H9 (cell line): ENCODE results near the gene RBM23. TPM values are rescaled to one million over a fixed set of nuclear protein-coding genes. Genes with fewer than 3 reads are reported as not detected.

Source experiments
- DNase-seq: peaks from one replicate; pipeline ENCODE4 v3.0.0-alpha.2; 2017
- H2AFZ ChIP-seq: one replicate; pipeline ENCODE4 v1.6.1; 2013; ENCODE audit warnings: mild to moderate bottlenecking, low read length, control low read depth, moderate library complexity
- H2AK5ac ChIP-seq: 2 replicates; pipeline ENCODE4 v1.6.1; 2013; ENCODE audit warnings: low read length, control low read depth, mixed read lengths; ENCODE audit not compliant: insufficient read length
- H2BK120ac ChIP-seq: one replicate; pipeline ENCODE4 v1.6.1; 2013; ENCODE audit warnings: low read depth, mild to moderate bottlenecking, low read length, control low read depth, inconsistent platforms; ENCODE audit not compliant: poor library complexity, severe bottlenecking
- H2BK12ac ChIP-seq: 2 replicates; pipeline ENCODE4 v1.6.1; 2013; ENCODE audit warnings: low read length, control low read depth, mixed read lengths, low read depth; ENCODE audit not compliant: insufficient read length
- H2BK15ac ChIP-seq: 2 replicates; pipeline ENCODE4 v1.6.1; 2013; ENCODE audit warnings: low read depth, low read length, control low read depth
- H2BK20ac ChIP-seq: one replicate; pipeline ENCODE4 v1.6.1; 2013; ENCODE audit warnings: low read depth, mild to moderate bottlenecking, low read length, control low read depth, inconsistent platforms; ENCODE audit not compliant: poor library complexity, severe bottlenecking
- H2BK5ac ChIP-seq: 2 replicates; pipeline ENCODE4 v1.6.1; 2013; ENCODE audit warnings: low read length, control low read depth, mixed read lengths; ENCODE audit not compliant: insufficient read length
- H3K14ac ChIP-seq: 2 replicates; pipeline ENCODE4 v1.6.1; 2013; ENCODE audit warnings: low read length, control low read depth; ENCODE audit not compliant: insufficient read depth
- H3K18ac ChIP-seq: 2 replicates; pipeline ENCODE4 v1.6.1; 2013; ENCODE audit warnings: low read depth, mild to moderate bottlenecking, mixed read lengths, low read length, control low read depth; ENCODE audit not compliant: insufficient read length
- H3K23ac ChIP-seq: 2 replicates; pipeline ENCODE4 v1.6.1; 2013; ENCODE audit warnings: low read length, control low read depth, mixed read lengths, low read depth; ENCODE audit not compliant: insufficient read length
- H3K23me2 ChIP-seq: 2 replicates; pipeline ENCODE4 v1.6.1; 2013; ENCODE audit warnings: low read depth, mild to moderate bottlenecking, mixed read lengths, low read length, control low read depth; ENCODE audit not compliant: insufficient read length, poor library complexity, severe bottlenecking
- H3K27ac ChIP-seq: 2 replicates; pipeline ENCODE4 v1.5.1; 2013; ENCODE audit warnings: low read length, control low read depth, mixed read lengths, low read depth; ENCODE audit not compliant: insufficient read length
- H3K27me3 ChIP-seq: 2 replicates; pipeline ENCODE4 v1.6.1; 2013; ENCODE audit warnings: low read length, control low read depth, inconsistent platforms; ENCODE audit not compliant: insufficient read depth
- H3K4ac ChIP-seq: 2 replicates; pipeline ENCODE4 v1.6.1; 2013; ENCODE audit warnings: low read depth, mild to moderate bottlenecking, control low read depth, inconsistent platforms, low read length, moderate library complexity
- H3K4me1 ChIP-seq: 2 replicates; pipeline ENCODE4 v1.6.1; 2013; ENCODE audit warnings: low read length, control low read depth, inconsistent platforms; ENCODE audit not compliant: insufficient read depth
- H3K4me2 ChIP-seq: 2 replicates; pipeline ENCODE4 v1.6.1; 2013; ENCODE audit warnings: low read length, control low read depth, mixed read lengths; ENCODE audit not compliant: insufficient read length, insufficient read depth
- H3K56ac ChIP-seq: 2 replicates; pipeline ENCODE4 v1.6.1; 2013; ENCODE audit warnings: low read depth, mild to moderate bottlenecking, mixed read lengths, low read length, control low read depth; ENCODE audit not compliant: insufficient read length
- H3K79me1 ChIP-seq: 2 replicates; pipeline ENCODE4 v1.6.1; 2013; ENCODE audit warnings: low read depth, mild to moderate bottlenecking, moderate library complexity, low read length, control low read depth, inconsistent platforms; ENCODE audit not compliant: insufficient read depth, poor library complexity, severe bottlenecking
- H3K79me2 ChIP-seq: 2 replicates; pipeline ENCODE4 v1.6.1; 2013; ENCODE audit warnings: low read length, control low read depth, inconsistent platforms; ENCODE audit not compliant: insufficient read depth
- H3K9ac ChIP-seq: 2 replicates; pipeline ENCODE4 v1.6.1; 2013; ENCODE audit warnings: low read length, control low read depth, mixed read lengths; ENCODE audit not compliant: insufficient read length; ENCODE audit errors: extremely low read depth
- H3K9me3 ChIP-seq: one replicate; pipeline ENCODE4 v1.6.1; 2013; ENCODE audit warnings: low read depth, low read length, inconsistent platforms; ENCODE audit not compliant: control insufficient read depth
- H3T11ph ChIP-seq: one replicate; pipeline ENCODE4 v1.6.1; 2013; ENCODE audit warnings: mild to moderate bottlenecking, low read length, control low read depth, inconsistent platforms
- H4K20me1 ChIP-seq: one replicate; pipeline ENCODE4 v1.6.1; 2013; ENCODE audit not compliant: control insufficient read depth, insufficient read length, insufficient read depth
- H4K5ac ChIP-seq: 2 replicates; pipeline ENCODE4 v1.6.1; 2013; ENCODE audit warnings: low read depth, mild to moderate bottlenecking, mixed read lengths, low read length, control low read depth; ENCODE audit not compliant: insufficient read length
- H4K8ac ChIP-seq: replicated peaks from 2 replicates; pipeline ENCODE4 v1.6.1; 2013; ENCODE audit warnings: low read length, control low read depth, mixed read lengths, low read depth; ENCODE audit not compliant: insufficient read length
- H4K91ac ChIP-seq: 2 replicates; pipeline ENCODE4 v1.6.1; 2013; ENCODE audit warnings: low read depth, mild to moderate bottlenecking, moderate library complexity, mixed read lengths, low read length, control low read depth; ENCODE audit not compliant: insufficient read length
- H3K27ac Mint-ChIP-seq, 3 experiments: 2 replicates in 2 of 3; 3 replicates in 1 of 3; pipeline ENCODE4 v1.8.0; 2020 to 2021; ENCODE audit warnings: mixed read lengths in 3 of 3, mild to moderate bottlenecking in 1 of 3, moderate library complexity in 1 of 3
- H3K27me3 Mint-ChIP-seq: 2 replicates; pipeline ENCODE4 v1.8.0; 2021; ENCODE audit warnings: low read depth, mild to moderate bottlenecking, moderate library complexity, mixed read lengths
- H3K36me3 Mint-ChIP-seq, 3 experiments: 2 replicates in 2 of 3; 3 replicates in 1 of 3; pipeline ENCODE4 v1.8.0; 2020 to 2021; ENCODE audit warnings: low read depth in 3 of 3, mixed read lengths in 3 of 3; ENCODE audit not compliant: insufficient read depth in 1 of 3
- H3K4me1 Mint-ChIP-seq, 2 experiments: 2 replicates each; pipeline ENCODE4 v1.8.0; 2020; ENCODE audit warnings: mixed read lengths in 2 of 2
- H3K4me3 Mint-ChIP-seq, 2 experiments: 2 replicates in 1 of 2; 3 replicates in 1 of 2; pipeline ENCODE4 v1.8.0; 2020 to 2021; ENCODE audit warnings: mild to moderate bottlenecking in 2 of 2, mixed read lengths in 2 of 2, moderate library complexity in 1 of 2
- H3K9me3 Mint-ChIP-seq, 2 experiments: 2 replicates in 1 of 2; 3 replicates in 1 of 2; pipeline ENCODE4 v1.8.0; 2020; ENCODE audit warnings: mild to moderate bottlenecking in 2 of 2, mixed read lengths in 2 of 2, moderate library complexity in 1 of 2
- CTCF ChIP-seq: fragments of 200-600 bp; sonication (generic); conservative IDR thresholded peaks from 3 replicates; pipeline ENCODE4 v1.8.0; 2021; ENCODE audit warnings: antibody characterized with exemption, mild to moderate bottlenecking
- WGBS: extraction: QIAGEN DNeasy Blood & Tissue Kit; methylation state at CpG from one replicate; pipeline ENCODE4 v1.1.7; 2013; ENCODE audit warnings: missing lambda C conversion rate, low lambda C conversion rate, mixed read lengths; ENCODE audit not compliant: insufficient read length; ENCODE audit errors: extremely low coverage; 5-methylcytosine and 5-hydroxymethylcytosine counted together
- total RNA-seq: library from RNA; stranded (reverse); gene quantifications from 2 replicates; pipeline ENCODE4 v1.2.1, GENCODE V29; 2021

RBM23 gene
- total RNA-seq, 1 experiment from 2014 or later = 79.0 TPM

DNA sequence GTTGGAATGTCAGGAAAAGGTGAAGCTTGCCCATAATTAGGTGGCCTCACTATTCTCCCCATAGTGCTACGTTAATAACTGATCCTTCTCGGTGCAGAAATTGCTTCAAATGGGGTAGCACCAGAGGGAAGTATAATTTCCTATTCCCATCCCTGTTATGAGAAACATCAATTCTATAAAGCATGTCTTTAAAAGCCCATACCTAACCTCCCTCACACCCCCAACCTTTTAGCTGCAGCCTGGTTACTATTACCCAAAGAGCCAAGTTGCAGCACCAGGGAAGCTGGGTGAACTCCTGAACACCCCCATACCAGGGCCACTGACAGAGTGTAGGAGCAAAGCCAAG is 15.2 kb downstream of the RBM23 start:
- Mint-ChIP-seq H3K27ac (no peak overlapping the region; a peak in 1 of 7 replicates), H3K36me3 (peaks cover 39 to 76% (median 61%) of the 10 kb centered on the region in 3 experiments), H3K27me3 (peaks cover 4% of the 10 kb centered on the region), H3K9me3 (no peaks in the 10 kb centered on the region), H3K4me1 (peaks cover 11 to 15% of the 10 kb centered on the region in 2 experiments), H3K4me3 (no peak overlapping the region)
- Histone ChIP-seq H2BK120ac (no peak overlapping the region), H3K27ac (no peak overlapping the region), H4K5ac (no peak overlapping the region), H3K23ac (no peak overlapping the region), H2AK5ac (no peak overlapping the region), H3K4me2 (no peak overlapping the region), H3K79me1 (no peaks in the 10 kb centered on the region), H4K20me1 (no peaks in the 10 kb centered on the region), H3K79me2 (no peaks in the 10 kb centered on the region), H3K4me1 (no peaks in the 10 kb centered on the region), H2BK20ac (no peak overlapping the region), H3K9me3 (no peaks in the 10 kb centered on the region), H3K27me3 (no peaks in the 10 kb centered on the region), H3K14ac (no peak overlapping the region), H3K56ac (no peak overlapping the region), H2BK15ac (no peak overlapping the region), H3K18ac (no peak overlapping the region), H2BK12ac (no peak overlapping the region), H4K91ac (no peak overlapping the region), H3K23me2 (no peaks in the 10 kb centered on the region), H3K9ac (no peak overlapping the region), H4K8ac (no peak overlapping the region), H2AFZ (no peak overlapping the region), H2BK5ac (no peak overlapping the region), H3K4ac (no peak overlapping the region), H3T11ph (no peak overlapping the region)
- TF ChIP-seq CTCF = no peak
- DNase-seq = no peak
- no CpG with 5 or more reads among the region's 2 CpGs for WGBS
